OCI-M1 (cell line): ENCODE measurements around the gene ATAT1.

Experiments
- DNase-seq: peaks from one replicate; lab custom pipeline; 2025; lab: John Stamatoyannopoulos, UW

The ATAT1 gene

GRCh38 chr6:30613251-30614043 is 13.2 kb upstream of the ATAT1 start:
- DNase-seq: peak; percentile 37

GRCh38 chr6:30614044-30614842 is 12.4 kb upstream of the ATAT1 start:
- peak; percentile 67 for DNase-seq

GRCh38 chr6:30614843-30615218 is 11.8 kb upstream of the ATAT1 start:
- peak; percentile 99 for DNase-seq

- DNase-seq: peak; percentile 89
Measured at GRCh38 chr6:30615219-30615957, 11.3 kb upstream of the ATAT1 start.

GRCh38 chr6:30615958-30616810 is 10.5 kb upstream of the ATAT1 start:
- DNase-seq: peak; percentile 81

- DNase-seq: peak; percentile 100
Measured at GRCh38 chr6:30616811-30617564, 9.7 kb upstream of the ATAT1 start, which contains the start of gene PPP1R10. Gene PPP1R10 (minus strand): TSS chr6:30617243. CDS start chr6:30609944, 7,299 bp downstream.

- peak; percentile 99 for DNase-seq
Measured at GRCh38 chr6:30617565-30618269, 9.0 kb upstream of the ATAT1 start, which contains the start of gene MRPS18B. Gene MRPS18B (plus strand): TSS chr6:30617840. CDS start chr6:30617866, 26 bp downstream.

GRCh38 chr6:30618270-30618797 is 8.3 kb upstream of the ATAT1 start:
- peak; percentile 62 for DNase-seq

GRCh38 chr6:30619561-30619960 is 7.1 kb upstream of the ATAT1 start:
- no peak for DNase-seq

- DNase-seq: no peak
Measured at GRCh38 chr6:30625511-30625910, 1.2 kb upstream of the ATAT1 start.

- DNase-seq: no peak
Measured at GRCh38 chr6:30635834-30636233, 9.2 kb downstream of the ATAT1 start.

- no peak for DNase-seq
Measured at GRCh38 chr6:30640481-30640880, 13.8 kb downstream of the ATAT1 start.

GRCh38 chr6:30641048-30641447 is 14.4 kb downstream of the ATAT1 start:
- no peak for DNase-seq

- no peak for DNase-seq
Measured at GRCh38 chr6:30643656-30644055, 17.0 kb downstream of the ATAT1 start.

GRCh38 chr6:30644769-30645168 is 18.1 kb downstream of the ATAT1 start:
- DNase-seq: no peak

GRCh38 chr6:30645989-30646388 is 19.3 kb downstream of the ATAT1 start:
- DNase-seq: no peak

GRCh38 chr6:30646450-30647241 is 20.0 kb downstream of the ATAT1 start, which contains the start of gene C6orf136:
Gene C6orf136 (plus strand): TSS chr6:30647133. CDS start chr6:30647232, 99 bp downstream.
- peak; percentile 97 for DNase-seq

GRCh38 chr6:30647242-30648116 is 20.8 kb downstream of the ATAT1 start:
- peak; percentile 90 for DNase-seq
